Immature natural killer cell (primary cell): ENCODE results near the gene EIF5AL1. TPM values are rescaled to one million over a fixed set of nuclear protein-coding genes. Genes with fewer than 3 reads are reported as not detected.
"Not testable (repeated sequence)": the region's sequence is repeated elsewhere in the genome, so short reads cannot be mapped to it uniquely, and the experiment has no call there.

Source experiments
- DNase-seq, 3 donors: peaks; one replicate each; pipeline ENCODE4 v3.0.0; 2022; ENCODE audit warnings: mixed read lengths in 1 of 3
- H3K27ac Mint-ChIP-seq, 6 donors: one replicate each; pipeline ENCODE4 v1.8.0; 2020; ENCODE audit warnings: mixed read lengths in 6 of 6, mild to moderate bottlenecking in 5 of 6, inconsistent platforms in 4 of 6, moderate library complexity in 3 of 6
- H3K27me3 Mint-ChIP-seq, 3 donors: one replicate each; pipeline ENCODE4 v1.8.0; 2020 to 2021; ENCODE audit warnings: low read depth in 3 of 3, mild to moderate bottlenecking in 3 of 3, mixed read lengths in 3 of 3, moderate library complexity in 3 of 3, inconsistent platforms in 1 of 3
- H3K36me3 Mint-ChIP-seq, 3 donors: one replicate each; pipeline ENCODE4 v1.8.0; 2020; ENCODE audit warnings: mixed read lengths in 3 of 3, inconsistent platforms in 2 of 3, mild to moderate bottlenecking in 2 of 3
- H3K4me1 Mint-ChIP-seq, 2 donors: one replicate each; pipeline ENCODE4 v1.8.0; 2020; ENCODE audit warnings: inconsistent platforms in 2 of 2, mild to moderate bottlenecking in 2 of 2, mixed read lengths in 2 of 2, moderate library complexity in 1 of 2
- H3K4me3 Mint-ChIP-seq, 5 donors: one replicate each; pipeline ENCODE4 v1.8.0; 2020; ENCODE audit warnings: mild to moderate bottlenecking in 5 of 5, mixed read lengths in 5 of 5, inconsistent platforms in 3 of 5, moderate library complexity in 3 of 5
- H3K9me3 Mint-ChIP-seq, 6 donors: one replicate each; pipeline ENCODE4 v1.8.0; 2020; ENCODE audit warnings: mild to moderate bottlenecking in 6 of 6, mixed read lengths in 6 of 6, inconsistent platforms in 4 of 6, moderate library complexity in 3 of 6
- polyA plus RNA-seq, 3 donors: library from polyadenylated mRNA; unstranded; fragments of 300-500 nt; fragmentation: Illumina TruSeq; gene quantifications; one replicate each; pipeline ENCODE4 v1.2.3, GENCODE V29; 2021

The EIF5AL1 gene
- polyA plus RNA-seq, 3 donors from 2014 or later = 0.21 to 0.48 (median 0.38) TPM

- DNase-seq = no peak
- Mint-ChIP-seq H3K4me3 (no peak overlapping the region), H3K36me3 (no peaks in the 10 kb centered on the region), H3K27me3 (peaks cover 2 to 7% (median 3%) of the 10 kb centered on the region in 3 donors), H3K27ac (no peak overlapping the region), H3K9me3 (no peaks in the 10 kb centered on the region), H3K4me1 (peaks cover 2 to 6% of the 10 kb centered on the region in 2 donors)
Measured at GRCh38 chr10:79492839-79493238, 19.5 kb upstream of the EIF5AL1 start.

GRCh38 chr10:79493806-79494205, 18.5 kb upstream of the EIF5AL1 start:
- Mint-ChIP-seq H3K27ac (no peak overlapping the region), H3K27me3 (peaks cover 2 to 4% (median 3%) of the 10 kb centered on the region in 3 donors), H3K9me3 (no peaks in the 10 kb centered on the region), H3K4me1 (peaks cover 2 to 6% of the 10 kb centered on the region in 2 donors), H3K4me3 (no peak overlapping the region), H3K36me3 (no peaks in the 10 kb centered on the region)
- DNase-seq = no peak

- Mint-ChIP-seq H3K4me3 (no peak overlapping the region), H3K27ac (peak overlapping the region in 1 of 6 donors; percentile 57), H3K4me1 (peaks cover 2 to 6% of the 10 kb centered on the region in 2 donors), H3K27me3 (peaks cover 2 to 5% (median 4%) of the 10 kb centered on the region in 3 donors), H3K36me3 (no peaks in the 10 kb centered on the region), H3K9me3 (no peaks in the 10 kb centered on the region)
- no peak for DNase-seq
Measured at GRCh38 chr10:79494871-79495705, 17.2 kb upstream of the EIF5AL1 start.

DNA sequence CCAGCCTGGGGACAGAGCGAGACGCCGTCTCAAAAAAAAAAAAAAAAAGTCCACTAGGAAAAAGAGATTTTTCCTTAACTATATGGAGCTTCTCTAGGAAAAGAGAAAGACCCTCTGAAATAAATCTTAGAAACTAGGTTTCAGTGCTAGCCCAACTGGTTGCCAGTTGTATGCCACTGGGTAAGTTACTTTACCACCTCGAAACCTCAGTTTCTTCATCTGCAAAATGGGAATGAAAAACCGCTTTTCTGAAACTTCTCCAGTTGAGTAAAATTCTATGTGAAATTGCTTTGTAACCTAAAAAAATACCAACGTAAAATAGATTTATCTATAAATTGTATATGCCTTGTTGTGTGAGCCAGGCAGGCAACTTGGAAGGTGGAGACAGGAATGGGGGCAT, 16.5 kb upstream of the EIF5AL1 start:
- no peak overlapping the region for H3K4me3 Mint-ChIP-seq
- no peaks in the 10 kb centered on the region for H3K36me3 Mint-ChIP-seq
- peaks cover 2 to 5% (median 4%) of the 10 kb centered on the region in 3 donors for H3K27me3 Mint-ChIP-seq
- peaks cover 2 to 6% of the 10 kb centered on the region in 2 donors for H3K4me1 Mint-ChIP-seq
- H3K27ac Mint-ChIP-seq = no peak overlapping the region
- H3K9me3 Mint-ChIP-seq = no peaks in the 10 kb centered on the region
- DNase-seq = no peak

DNA sequence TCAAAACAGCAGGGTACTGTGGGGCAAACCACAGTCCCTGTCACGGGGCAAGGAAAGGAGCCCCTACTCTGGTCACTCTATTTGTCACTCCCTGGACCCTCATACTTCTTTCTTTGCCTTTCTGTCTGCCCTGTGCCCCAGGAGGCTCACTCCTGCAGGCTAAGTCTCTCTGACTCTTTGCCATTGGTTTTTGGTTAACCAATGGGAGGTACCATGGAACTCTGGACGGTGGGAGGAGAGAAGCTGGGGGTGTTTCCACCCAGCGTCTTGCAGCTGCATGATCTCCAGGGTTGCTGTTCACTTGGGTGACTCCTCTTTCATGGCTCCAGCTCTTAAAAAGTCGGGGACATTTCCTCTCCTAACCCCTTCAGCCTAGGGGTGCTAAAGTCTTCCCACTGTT, 15.4 kb upstream of the EIF5AL1 start:
- no peak overlapping the region for H3K27ac Mint-ChIP-seq
- H3K9me3 Mint-ChIP-seq = no peaks in the 10 kb centered on the region
- H3K4me3 Mint-ChIP-seq = no peak overlapping the region
- H3K27me3 Mint-ChIP-seq = peaks cover 2 to 8% (median 8%) of the 10 kb centered on the region in 3 donors
- DNase-seq = no peak
- peaks cover 2 to 6% of the 10 kb centered on the region in 2 donors for H3K4me1 Mint-ChIP-seq
- no peaks in the 10 kb centered on the region for H3K36me3 Mint-ChIP-seq

DNA sequence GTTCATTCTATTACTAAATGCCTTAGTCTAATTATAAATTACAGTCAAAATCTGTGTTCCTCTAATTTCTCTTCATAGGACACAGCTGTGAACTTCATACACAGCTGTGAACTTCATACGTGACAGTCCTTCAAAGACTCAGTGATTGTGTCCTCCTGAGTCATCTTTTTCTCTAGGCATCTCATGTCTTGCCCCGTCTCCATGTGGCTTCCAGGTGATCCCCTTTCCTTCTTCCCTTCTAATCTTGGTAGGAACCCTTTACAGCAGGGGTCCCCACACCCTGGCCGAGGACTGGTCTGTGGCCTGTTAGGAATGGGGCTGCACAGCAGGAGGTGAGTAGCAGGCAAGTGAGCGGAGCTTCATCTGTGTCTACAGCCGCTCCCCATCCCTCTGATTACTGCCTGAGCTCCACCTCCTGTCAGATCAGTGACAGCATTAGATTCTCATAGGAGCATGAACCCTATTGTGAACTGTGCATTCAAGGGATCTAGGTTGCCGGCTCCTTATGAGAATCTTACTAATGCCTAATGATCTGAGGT, 14.0 kb upstream of the EIF5AL1 start:
- peaks cover 2 to 6% of the 10 kb centered on the region in 2 donors for H3K4me1 Mint-ChIP-seq
- peaks cover 0 to 12% (median 11%) of the 10 kb centered on the region in 3 donors for H3K27me3 Mint-ChIP-seq
- H3K27ac Mint-ChIP-seq = no peak overlapping the region
- no peaks in the 10 kb centered on the region for H3K36me3 Mint-ChIP-seq
- DNase-seq = no peak
- H3K9me3 Mint-ChIP-seq = no peaks in the 10 kb centered on the region
- no peak overlapping the region for H3K4me3 Mint-ChIP-seq

DNA sequence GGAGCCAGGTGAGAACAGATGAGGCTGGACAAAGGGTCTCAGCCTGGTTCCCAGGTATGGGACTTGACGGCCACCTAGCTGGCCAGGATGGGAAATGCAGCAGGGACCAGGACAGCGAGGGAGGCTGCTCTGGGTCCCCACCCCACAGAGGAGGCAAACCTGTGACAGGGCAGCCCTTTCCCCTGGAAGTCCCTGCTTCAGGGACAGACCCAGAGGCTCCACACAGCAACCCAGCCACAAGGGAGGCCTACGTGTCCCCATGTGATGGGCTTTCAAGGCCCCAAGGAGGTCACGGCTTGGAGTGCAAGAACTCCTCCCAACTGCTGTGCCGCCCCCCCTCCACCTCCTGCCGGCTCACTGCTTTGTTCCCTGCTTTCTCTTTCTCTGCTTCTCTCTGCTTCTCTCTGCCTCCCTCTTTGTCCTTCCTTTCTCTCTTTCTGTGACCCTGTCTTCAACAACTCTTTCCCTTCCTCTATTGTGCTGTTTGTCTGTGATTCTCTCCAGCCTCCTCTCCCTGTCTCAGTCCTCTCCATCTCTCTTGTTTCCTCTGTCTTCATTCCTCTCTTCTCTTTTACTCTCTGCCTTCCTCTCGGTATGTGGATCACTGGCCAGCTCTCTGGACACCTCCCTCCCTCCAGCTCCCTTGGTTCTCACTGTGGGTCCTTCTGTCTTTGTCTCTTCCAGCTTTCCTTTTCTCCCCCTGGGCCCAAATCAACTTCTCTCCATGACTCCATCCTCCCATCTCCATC, 9.6 kb upstream of the EIF5AL1 start:
- no peak for DNase-seq
- peaks cover 4 to 13% (median 7%) of the 10 kb centered on the region in 3 donors for H3K27me3 Mint-ChIP-seq
- no peaks in the 10 kb centered on the region for H3K9me3 Mint-ChIP-seq
- peaks cover 0 to 4% (median 0%) of the 10 kb centered on the region in 3 donors for H3K36me3 Mint-ChIP-seq
- H3K27ac Mint-ChIP-seq = peak overlapping the region in 1 of 6 donors; percentile 36
- H3K4me3 Mint-ChIP-seq = peak overlapping the region in 1 of 5 donors; percentile 4
- H3K4me1 Mint-ChIP-seq = no peaks in the 10 kb centered on the region

DNA sequence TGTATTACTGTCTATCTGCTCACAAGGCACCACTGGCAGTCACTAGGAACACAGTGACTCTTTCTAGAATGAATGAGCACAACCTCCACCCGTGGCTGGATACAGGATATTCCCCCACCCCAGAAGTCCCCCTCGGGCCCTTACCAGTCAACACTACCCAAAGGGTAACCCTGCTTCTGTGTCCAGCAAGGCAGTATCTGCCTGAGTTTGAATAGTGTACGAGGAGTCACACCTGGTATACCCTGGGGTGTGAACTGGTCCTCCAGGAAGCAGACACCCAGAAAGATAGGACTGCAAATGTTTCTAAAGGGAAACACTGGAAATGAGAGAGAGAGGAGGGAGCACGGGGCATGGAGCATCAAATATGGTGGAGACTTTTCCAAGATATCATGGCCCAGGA, 8.5 kb upstream of the EIF5AL1 start:
- H3K27ac Mint-ChIP-seq, H3K9me3 Mint-ChIP-seq, H3K36me3 Mint-ChIP-seq, H3K4me1 Mint-ChIP-seq, DNase-seq, H3K4me3 Mint-ChIP-seq: not testable (repeated sequence)
- H3K27me3 Mint-ChIP-seq = peaks cover 4 to 13% (median 7%) of the 10 kb centered on the region in 3 donors

GRCh38 chr10:79504483-79504882, 7.8 kb upstream of the EIF5AL1 start:
- not testable (repeated sequence) for H3K27ac Mint-ChIP-seq, H3K36me3 Mint-ChIP-seq, H3K9me3 Mint-ChIP-seq, H3K4me1 Mint-ChIP-seq, H3K4me3 Mint-ChIP-seq, DNase-seq
- peaks cover 4 to 13% (median 6%) of the 10 kb centered on the region in 3 donors for H3K27me3 Mint-ChIP-seq

DNA sequence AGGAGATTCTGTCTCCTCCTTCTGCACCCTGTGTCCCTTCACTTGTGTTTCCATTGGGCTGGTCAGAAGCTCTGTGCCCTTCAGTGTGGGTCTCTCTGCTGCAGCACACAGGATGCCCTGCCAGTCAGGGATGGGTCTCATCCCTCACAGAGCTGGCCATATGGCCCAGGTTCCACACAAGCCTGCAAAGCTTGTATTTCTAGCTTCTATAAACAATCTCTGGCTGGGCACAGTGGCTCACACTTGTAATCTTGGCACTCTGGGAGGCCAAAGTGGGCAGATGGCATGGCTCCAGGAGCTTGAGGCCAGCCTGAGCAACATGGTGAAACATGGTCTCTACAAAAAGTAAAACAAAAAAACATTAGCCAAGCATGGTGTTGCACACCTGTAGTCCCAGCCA, 7.0 kb upstream of the EIF5AL1 start:
- H3K4me3 Mint-ChIP-seq, DNase-seq, H3K9me3 Mint-ChIP-seq, H3K4me1 Mint-ChIP-seq, H3K36me3 Mint-ChIP-seq, H3K27ac Mint-ChIP-seq: not testable (repeated sequence)
- peaks cover 4 to 13% (median 6%) of the 10 kb centered on the region in 3 donors for H3K27me3 Mint-ChIP-seq

GRCh38 chr10:79505829-79506228, 6.5 kb upstream of the EIF5AL1 start:
- peaks cover 4 to 13% (median 6%) of the 10 kb centered on the region in 3 donors for H3K27me3 Mint-ChIP-seq
- H3K36me3 Mint-ChIP-seq = peaks cover 0 to 4% (median 0%) of the 10 kb centered on the region in 3 donors
- H3K27ac Mint-ChIP-seq = no peak overlapping the region
- H3K9me3 Mint-ChIP-seq = no peaks in the 10 kb centered on the region
- DNase-seq = no peak
- H3K4me1 Mint-ChIP-seq = no peaks in the 10 kb centered on the region
- no peak overlapping the region for H3K4me3 Mint-ChIP-seq

DNA sequence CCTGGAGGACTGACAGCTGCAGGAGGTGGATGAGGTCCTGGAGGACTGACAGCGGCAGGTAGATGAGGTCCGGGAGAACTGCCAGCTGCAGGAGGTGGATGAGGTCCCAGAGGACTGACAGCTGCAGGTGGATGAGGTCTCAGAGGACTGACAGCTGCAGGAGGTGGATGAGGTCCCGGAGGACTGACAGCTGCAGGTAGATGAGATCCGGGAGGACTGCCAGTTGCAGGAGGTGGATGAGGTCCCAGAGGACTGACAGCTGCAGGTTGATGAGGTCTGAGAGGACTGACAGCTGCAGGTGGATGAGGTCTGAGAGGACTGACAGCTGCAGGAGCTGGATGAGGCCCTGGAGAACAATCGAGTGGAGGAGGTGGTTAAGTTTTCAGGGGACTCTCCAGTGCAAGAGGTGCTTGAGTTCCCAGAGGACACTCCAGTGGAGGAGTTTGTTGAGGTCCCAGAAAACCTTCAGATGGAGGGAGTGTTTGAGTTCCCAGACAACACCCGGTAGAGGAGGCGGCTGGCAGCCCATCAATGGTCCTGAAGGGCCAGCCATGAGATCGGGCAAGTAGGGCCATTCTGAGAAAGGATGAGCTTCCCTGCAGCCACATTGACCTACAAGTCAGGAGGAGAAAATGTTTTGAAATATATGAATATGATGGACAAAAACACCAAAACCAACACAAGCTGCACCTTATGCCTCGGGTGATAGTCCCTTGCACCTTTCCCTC, 4.7 kb upstream of the EIF5AL1 start:
- no peak for DNase-seq
- Mint-ChIP-seq H3K27ac (no peak overlapping the region), H3K4me3 (no peak overlapping the region), H3K36me3 (peaks cover 0 to 4% (median 0%) of the 10 kb centered on the region in 3 donors), H3K4me1 (no peaks in the 10 kb centered on the region), H3K27me3 (peaks cover 1 to 9% (median 4%) of the 10 kb centered on the region in 3 donors), H3K9me3 (no peaks in the 10 kb centered on the region)

DNA sequence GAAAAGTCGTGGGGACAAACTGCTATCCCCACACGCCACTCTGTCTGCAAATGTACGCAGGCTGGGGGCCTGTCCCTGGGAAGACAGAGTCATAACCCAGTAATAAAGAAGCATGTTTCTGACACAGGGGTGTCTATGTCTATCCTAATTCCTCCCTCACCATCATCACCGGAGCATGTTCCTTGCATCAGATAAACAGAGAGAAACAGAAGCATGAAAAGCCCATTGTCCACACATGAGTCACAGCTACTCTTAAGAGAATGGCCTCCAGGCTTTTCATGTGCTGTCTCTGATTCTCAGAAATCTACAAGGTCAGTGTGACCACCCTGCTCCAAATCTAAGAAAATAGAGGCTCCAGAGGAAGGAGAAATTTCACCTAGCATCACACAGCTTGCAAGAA, 4.1 kb upstream of the EIF5AL1 start:
- not testable (repeated sequence) for H3K4me3 Mint-ChIP-seq, H3K27ac Mint-ChIP-seq, H3K36me3 Mint-ChIP-seq, H3K27me3 Mint-ChIP-seq, H3K4me1 Mint-ChIP-seq, H3K9me3 Mint-ChIP-seq, DNase-seq
